Measurements from ENCODE around the gene GALNT8. TPM values are rescaled to one million over a fixed set of nuclear protein-coding genes. Genes with fewer than 3 reads are reported as not detected.
A peak's percentile ranks its signal among the peaks of the same experiment; 100 is the strongest.

GALNT8 gene
- total RNA-seq, 4 donors from 2014 or later = 0.29 to 5.8 (median 0.70) TPM; not detected in 1

DNA sequence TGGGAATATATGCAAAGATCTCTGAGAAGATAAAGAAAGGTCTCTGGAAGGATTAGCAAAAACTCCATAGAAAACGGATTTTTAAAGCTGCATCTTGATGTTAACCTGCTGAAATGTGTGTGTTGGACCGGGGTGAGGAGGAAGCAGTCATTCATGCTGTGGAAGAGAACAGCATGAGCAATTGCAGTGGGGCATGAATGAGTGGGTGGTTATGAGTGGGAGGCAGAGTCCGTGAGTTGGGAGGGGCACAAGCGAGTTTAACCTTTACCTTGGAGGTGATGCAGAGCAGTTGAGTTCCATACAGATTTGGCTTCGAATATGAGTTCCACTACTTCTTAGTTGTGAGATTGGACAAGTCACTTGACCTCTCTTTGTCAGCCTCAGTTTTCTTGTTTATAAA, 29.4 kb upstream of the GALNT8 start:
- TF ChIP-seq, protein P1, sequence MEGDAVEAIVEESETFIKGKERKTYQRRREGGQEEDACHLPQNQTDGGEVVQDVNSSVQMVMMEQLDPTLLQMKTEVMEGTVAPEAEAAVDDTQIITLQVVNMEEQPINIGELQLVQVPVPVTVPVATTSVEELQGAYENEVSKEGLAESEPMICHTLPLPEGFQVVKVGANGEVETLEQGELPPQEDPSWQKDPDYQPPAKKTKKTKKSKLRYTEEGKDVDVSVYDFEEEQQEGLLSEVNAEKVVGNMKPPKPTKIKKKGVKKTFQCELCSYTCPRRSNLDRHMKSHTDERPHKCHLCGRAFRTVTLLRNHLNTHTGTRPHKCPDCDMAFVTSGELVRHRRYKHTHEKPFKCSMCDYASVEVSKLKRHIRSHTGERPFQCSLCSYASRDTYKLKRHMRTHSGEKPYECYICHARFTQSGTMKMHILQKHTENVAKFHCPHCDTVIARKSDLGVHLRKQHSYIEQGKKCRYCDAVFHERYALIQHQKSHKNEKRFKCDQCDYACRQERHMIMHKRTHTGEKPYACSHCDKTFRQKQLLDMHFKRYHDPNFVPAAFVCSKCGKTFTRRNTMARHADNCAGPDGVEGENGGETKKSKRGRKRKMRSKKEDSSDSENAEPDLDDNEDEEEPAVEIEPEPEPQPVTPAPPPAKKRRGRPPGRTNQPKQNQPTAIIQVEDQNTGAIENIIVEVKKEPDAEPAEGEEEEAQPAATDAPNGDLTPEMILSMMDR (IDR thresholded peaks at IDR 0.05) = no peak
- TF ChIP-seq POLR2A (IDR thresholded peaks at IDR 0.05) = no peak
- intact Hi-C loops (cut with DNase I; ENCODE audit: low total_unique reads) = no loop called here
- DNase-seq = no peak
- Histone ChIP-seq H3K4me1 (no peaks in the 10 kb centered on the region), H3K36me3 (no peaks in the 10 kb centered on the region), H3K27me3 (no peaks in the 10 kb centered on the region), H3K27ac (no peak overlapping the region), H3K4me3 (no peak overlapping the region), H3K9me3 (no peaks in the 10 kb centered on the region)

DNA sequence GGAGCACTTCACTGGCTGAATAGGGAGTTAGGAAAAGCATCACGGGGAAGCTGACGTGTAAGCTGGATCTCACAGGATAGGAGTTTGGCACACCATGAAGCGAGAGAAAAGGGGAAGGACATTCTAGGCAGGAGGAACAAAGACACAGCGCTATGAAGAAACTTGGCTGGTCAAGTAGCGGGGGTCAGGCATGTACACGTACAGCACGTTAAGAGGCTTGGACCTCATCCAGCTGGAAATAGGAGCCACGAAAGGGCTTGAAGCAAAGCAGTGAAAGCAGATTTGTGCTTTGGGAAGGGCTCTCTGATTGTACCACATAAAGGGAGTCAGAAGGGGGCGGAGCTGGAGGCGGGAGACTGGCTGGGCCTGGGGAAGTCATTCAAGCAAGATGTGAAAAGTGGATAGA, 19.6 kb upstream of the GALNT8 start:
- no peaks in the 10 kb centered on the region for H3K9me3 ChIP-seq
- peak overlapping the region in 1 of 2 donors; percentile 2 for H3K4me3 ChIP-seq
- peak; percentile 87 to 89 for DNase-seq
- H3K36me3 ChIP-seq = no peaks in the 10 kb centered on the region
- TF ChIP-seq, protein P1 (IDR thresholded peaks at IDR 0.05) = no peak
- no peak for TF ChIP-seq POLR2A (IDR thresholded peaks at IDR 0.05)
- H3K4me1 ChIP-seq = no peaks in the 10 kb centered on the region
- peak overlapping the region; percentile 62 to 74 for H3K27ac ChIP-seq
- no peaks in the 10 kb centered on the region for H3K27me3 ChIP-seq
- intact Hi-C loops (cut with DNase I; ENCODE audit: low total_unique reads) = no loop called here

DNA sequence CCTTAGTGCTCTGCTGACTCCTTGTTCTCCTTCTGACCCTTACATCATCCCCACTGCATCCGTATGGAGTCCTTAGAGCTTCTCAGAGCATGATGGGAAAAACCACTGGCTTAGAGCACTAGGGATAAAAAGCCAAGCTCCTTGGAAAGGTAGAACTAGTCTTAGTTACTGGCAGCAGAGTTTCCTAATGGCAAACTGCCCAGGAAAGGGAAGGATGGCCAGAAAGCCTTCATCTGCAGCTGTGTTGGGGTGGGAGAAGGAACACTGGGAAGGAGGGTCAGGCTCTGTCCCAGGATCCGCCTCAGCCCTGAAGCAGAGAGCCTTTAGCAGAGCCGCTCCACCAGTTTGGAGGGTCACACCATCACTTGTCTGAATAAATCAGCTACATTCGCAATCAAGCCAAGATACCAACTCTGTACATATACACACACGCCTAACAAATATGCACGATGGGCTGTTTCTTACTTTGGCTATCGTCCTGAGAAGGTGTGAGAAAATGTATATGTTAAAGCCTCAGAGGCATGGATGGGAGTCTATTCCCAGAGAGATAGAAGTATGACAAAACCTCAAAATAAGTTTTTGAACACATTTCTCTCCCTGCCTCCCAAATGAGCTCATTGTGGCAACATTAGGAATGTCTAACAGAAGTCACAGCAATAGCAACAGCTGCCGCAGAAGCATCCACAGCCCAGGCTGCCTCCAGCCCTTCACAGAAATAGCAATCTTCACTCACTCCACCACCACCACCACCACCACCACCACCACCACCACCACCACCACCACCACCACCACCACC, 18.6 kb upstream of the GALNT8 start:
- no peak overlapping the region for H3K4me3 ChIP-seq
- no peaks in the 10 kb centered on the region for H3K27me3 ChIP-seq
- H3K9me3 ChIP-seq = no peaks in the 10 kb centered on the region
- no peaks in the 10 kb centered on the region for H3K4me1 ChIP-seq
- peak; percentile 60 to 76 for DNase-seq
- intact Hi-C loops (cut with DNase I; ENCODE audit: low total_unique reads) = no loop called here
- peak overlapping the region; percentile 62 to 74 for H3K27ac ChIP-seq
- no peaks in the 10 kb centered on the region for H3K36me3 ChIP-seq
- TF ChIP-seq, protein P1 (IDR thresholded peaks at IDR 0.05) = no peak
- TF ChIP-seq POLR2A (IDR thresholded peaks at IDR 0.05) = no peak

DNA sequence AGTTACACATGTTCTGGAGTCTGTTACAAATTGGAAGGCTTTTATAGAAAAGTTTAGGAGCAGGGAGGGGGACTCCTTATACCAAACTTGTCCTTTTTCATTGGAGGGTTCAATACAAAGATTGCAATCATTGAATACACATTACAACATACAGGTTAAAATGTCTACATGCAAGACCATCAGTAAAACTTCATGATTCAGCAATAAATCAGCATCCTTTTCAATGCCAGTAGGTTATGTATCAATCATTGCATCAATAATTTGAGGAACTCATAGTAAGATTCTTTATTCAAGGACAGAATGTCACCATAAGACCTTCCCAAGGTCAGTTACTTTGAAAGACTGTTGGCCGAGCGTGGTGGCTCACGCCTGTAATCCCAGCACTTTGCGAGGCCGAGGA, 16.5 kb upstream of the GALNT8 start:
- intact Hi-C loops (cut with DNase I; ENCODE audit: low total_unique reads) = no loop called here
- no peaks in the 10 kb centered on the region for H3K9me3 ChIP-seq
- no peaks in the 10 kb centered on the region for H3K27me3 ChIP-seq
- no peaks in the 10 kb centered on the region for H3K36me3 ChIP-seq
- no peak for TF ChIP-seq POLR2A (IDR thresholded peaks at IDR 0.05)
- TF ChIP-seq, protein P1 (IDR thresholded peaks at IDR 0.05) = no peak
- H3K4me1 ChIP-seq = no peaks in the 10 kb centered on the region
- no peak for DNase-seq
- H3K4me3 ChIP-seq = no peak overlapping the region
- H3K27ac ChIP-seq = no peak overlapping the region

DNA sequence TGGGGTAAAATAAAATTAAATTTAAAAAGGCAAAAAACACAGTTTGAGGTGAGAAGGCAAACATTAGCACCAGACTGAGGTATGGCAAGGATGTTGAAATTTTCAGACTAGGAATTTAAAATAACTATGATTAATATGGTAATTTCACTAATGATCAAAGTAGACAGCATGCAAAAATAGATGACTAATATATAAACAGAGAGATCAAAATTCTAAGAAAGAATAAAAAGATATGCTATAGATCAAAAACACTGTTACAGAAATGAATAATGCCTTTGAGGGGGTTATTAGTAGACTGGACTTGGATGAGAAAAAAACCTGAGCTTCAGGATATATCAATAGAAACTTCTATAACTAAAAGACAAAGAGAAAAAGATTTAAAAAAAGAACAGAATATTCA, 14.4 kb upstream of the GALNT8 start:
- Histone ChIP-seq H3K4me1 (no peaks in the 10 kb centered on the region), H3K36me3 (no peaks in the 10 kb centered on the region), H3K4me3 (no peak overlapping the region), H3K27me3 (no peaks in the 10 kb centered on the region), H3K27ac (no peak overlapping the region), H3K9me3 (no peaks in the 10 kb centered on the region)
- TF ChIP-seq POLR2A (IDR thresholded peaks at IDR 0.05) = no peak
- TF ChIP-seq, protein P1 (IDR thresholded peaks at IDR 0.05) = no peak
- intact Hi-C loops (cut with DNase I; ENCODE audit: low total_unique reads) = no loop called here
- no peak for DNase-seq

Data from uterus (tissue), 4 donors.